WTC11 (cell line): ENCODE measurements around the gene ANAPC16. TPM values are rescaled to one million over a fixed set of nuclear protein-coding genes. Genes with fewer than 3 reads are reported as not detected.
A peak's percentile ranks its signal among the peaks of the same experiment; 100 is the strongest.
"Not testable (repeated sequence)": the region's sequence is repeated elsewhere in the genome, so short reads cannot be mapped to it uniquely, and the experiment has no call there.

Experiments
- ATAC-seq: fragments of 200-7000 bp; cut with Tn5 transposase; 2 replicates; pipeline ENCODE4 v1.10.0; 2021; ENCODE audit warnings: mild to moderate bottlenecking, moderate library complexity
- CTCF ChIA-PET: fragments of 300-600 bp; sonication (Branson Sonifier 250); formaldehyde crosslinking; loops from one replicate; lab custom pipeline; 2021; ENCODE audit warnings: antibody characterized with exemption; lab: Charles Lee
- POLR2A ChIA-PET: fragments of 350-600 bp; sonication (Branson Sonifier 250); formaldehyde crosslinking; loops from one replicate; lab custom pipeline; 2021; ENCODE audit warnings: antibody characterized with exemption; lab: Charles Lee
- DNase-seq: peaks from one replicate; pipeline ENCODE4 v3.0.0; 2021; ENCODE audit warnings: low spot score
- H3K27ac Mint-ChIP-seq: 2 replicates; pipeline ENCODE4 v1.8.0; 2021; ENCODE audit warnings: mixed read lengths
- H3K27me3 Mint-ChIP-seq: 2 replicates; pipeline ENCODE4 v1.8.0; 2021; ENCODE audit warnings: low read depth, mild to moderate bottlenecking, moderate library complexity, mixed read lengths
- H3K36me3 Mint-ChIP-seq: 2 replicates; pipeline ENCODE4 v1.8.0; 2021; ENCODE audit warnings: mixed read lengths
- H3K4me1 Mint-ChIP-seq: 2 replicates; pipeline ENCODE4 v1.8.0; 2022; ENCODE audit warnings: mixed read lengths
- H3K4me3 Mint-ChIP-seq: 2 replicates; pipeline ENCODE4 v1.8.0; 2021; ENCODE audit warnings: mild to moderate bottlenecking, moderate library complexity, mixed read lengths
- H3K9me3 Mint-ChIP-seq: 2 replicates; pipeline ENCODE4 v1.8.0; 2021; ENCODE audit warnings: mixed read lengths
- CREB1 ChIP-seq: sonication (generic); formaldehyde crosslinking; IDR thresholded peaks from 2 replicates; pipeline ENCODE4 v1.8.0; 2023; ENCODE audit warnings: mild to moderate bottlenecking, missing genetic modification reagents
- E2F1 ChIP-seq: sonication (generic); formaldehyde crosslinking; IDR thresholded peaks from 2 replicates; pipeline ENCODE4 v1.8.0; 2022; ENCODE audit warnings: mild to moderate bottlenecking, missing genetic modification reagents
- E2F4 ChIP-seq: sonication (generic); formaldehyde crosslinking; IDR thresholded peaks from 2 replicates; pipeline ENCODE4 v1.8.1; 2022; ENCODE audit warnings: low read depth, mild to moderate bottlenecking, moderate library complexity, missing genetic modification reagents, borderline replicate concordance
- E2F5 ChIP-seq: sonication (generic); formaldehyde crosslinking; IDR thresholded peaks from 2 replicates; pipeline ENCODE4 v1.8.1; 2022; ENCODE audit warnings: mild to moderate bottlenecking, moderate library complexity, missing genetic modification reagents
- GRHL2 ChIP-seq: fragments of 250-450 bp; sonication (Bioruptor Pico); IDR thresholded peaks from 2 replicates; pipeline ENCODE4 v1.8.0; 2022; ENCODE audit warnings: mild to moderate bottlenecking, moderate library complexity; ENCODE audit not compliant: insufficient replicate concordance, severe bottlenecking
- HMGA2 ChIP-seq: fragments of 250-450 bp; sonication (Bioruptor Pico); IDR thresholded peaks from 2 replicates; pipeline ENCODE4 v1.4.0; 2021; ENCODE audit warnings: mild to moderate bottlenecking, moderate library complexity
- IRF2 ChIP-seq: sonication (generic); formaldehyde crosslinking; IDR thresholded peaks from 2 replicates; pipeline ENCODE4 v1.8.0; 2022; ENCODE audit warnings: low read depth, missing genetic modification reagents, borderline replicate concordance
- KAT7 ChIP-seq: sonication (generic); formaldehyde crosslinking; IDR thresholded peaks from 2 replicates; pipeline ENCODE4 v1.8.1; 2023; ENCODE audit warnings: missing genetic modification reagents, mild to moderate bottlenecking, borderline replicate concordance
- NFATC4 ChIP-seq: fragments of 250-450 bp; sonication (Bioruptor Pico); IDR thresholded peaks from 2 replicates; pipeline ENCODE4 v1.9.0; 2021; ENCODE audit warnings: mild to moderate bottlenecking
- NR3C1 ChIP-seq: sonication (generic); formaldehyde crosslinking; conservative IDR thresholded peaks from 2 replicates; pipeline ENCODE4 v1.8.1; 2023; ENCODE audit warnings: low read depth, mild to moderate bottlenecking, missing genetic modification reagents
- RELA ChIP-seq: sonication (generic); formaldehyde crosslinking; IDR thresholded peaks from 2 replicates; pipeline ENCODE4 v1.8.1; 2022; ENCODE audit warnings: missing genetic modification reagents, mild to moderate bottlenecking, borderline replicate concordance
- SP1 ChIP-seq: sonication (generic); formaldehyde crosslinking; conservative IDR thresholded peaks from 2 replicates; pipeline ENCODE4 v1.8.1; 2022; ENCODE audit warnings: missing genetic modification reagents
- TCF7 ChIP-seq: sonication (generic); formaldehyde crosslinking; IDR thresholded peaks from 2 replicates; pipeline ENCODE4 v1.8.0; 2022; ENCODE audit warnings: mild to moderate bottlenecking, low read depth, missing genetic modification reagents, moderate library complexity
- TP53 ChIP-seq: sonication (generic); formaldehyde crosslinking; IDR thresholded peaks from 2 replicates; pipeline ENCODE4 v1.8.1; 2023; ENCODE audit warnings: mild to moderate bottlenecking, missing genetic modification reagents
- ZBTB21 ChIP-seq: sonication (generic); formaldehyde crosslinking; IDR thresholded peaks from 2 replicates; pipeline ENCODE4 v1.8.1; 2023; ENCODE audit warnings: mild to moderate bottlenecking, missing genetic modification reagents, borderline replicate concordance
- ZNF121 ChIP-seq: sonication (generic); formaldehyde crosslinking; IDR thresholded peaks from 2 replicates; pipeline ENCODE4 v1.8.0; 2023; ENCODE audit warnings: missing genetic modification reagents
- ZNF263 ChIP-seq: sonication (generic); formaldehyde crosslinking; IDR thresholded peaks from 2 replicates; pipeline ENCODE4 v1.8.1; 2022; ENCODE audit warnings: low read depth, mild to moderate bottlenecking, moderate library complexity, missing genetic modification reagents
- total RNA-seq: library from RNA; stranded (reverse); gene quantifications from 3 replicates; pipeline ENCODE4 v1.2.3, GENCODE V29; 2021
- TF ChIP-seq, protein P1 (sequence below): fragments of 250-450 bp; sonication (Bioruptor Pico); IDR thresholded peaks from 2 replicates; pipeline ENCODE4 v1.9.0; 2021; ENCODE audit warnings: moderate library complexity, mild to moderate bottlenecking, inconsistent platforms, borderline replicate concordance
- TF ChIP-seq, protein P2 (sequence below): sonication (generic); formaldehyde crosslinking; IDR thresholded peaks from 2 replicates; pipeline ENCODE4 v1.8.1; 2023; ENCODE audit warnings: mild to moderate bottlenecking, moderate library complexity, missing genetic modification reagents
- TF ChIP-seq, protein P3 (sequence below): sonication (generic); formaldehyde crosslinking; conservative IDR thresholded peaks from 2 replicates; pipeline ENCODE4 v1.8.1; 2022; ENCODE audit warnings: mild to moderate bottlenecking, missing genetic modification reagents

The ANAPC16 gene
- total RNA-seq, 1 experiment from 2014 or later, result 52.3 TPM

- TF ChIP-seq ZNF121 (CRISPR knock-in tag), result no peak
- no peak for TF ChIP-seq TCF7 (CRISPR knock-in tag)
- no peak for TF ChIP-seq CREB1 (CRISPR knock-in tag)
- TF ChIP-seq NFATC4 (CRISPR knock-in tag), result no peak
- no peak for TF ChIP-seq E2F1 (CRISPR knock-in tag)
- TF ChIP-seq TP53, result no peak
Observed at GRCh38 chr10:72221278-72221677, 5.5 kb downstream of the ANAPC16 start (continued).

DNA sequence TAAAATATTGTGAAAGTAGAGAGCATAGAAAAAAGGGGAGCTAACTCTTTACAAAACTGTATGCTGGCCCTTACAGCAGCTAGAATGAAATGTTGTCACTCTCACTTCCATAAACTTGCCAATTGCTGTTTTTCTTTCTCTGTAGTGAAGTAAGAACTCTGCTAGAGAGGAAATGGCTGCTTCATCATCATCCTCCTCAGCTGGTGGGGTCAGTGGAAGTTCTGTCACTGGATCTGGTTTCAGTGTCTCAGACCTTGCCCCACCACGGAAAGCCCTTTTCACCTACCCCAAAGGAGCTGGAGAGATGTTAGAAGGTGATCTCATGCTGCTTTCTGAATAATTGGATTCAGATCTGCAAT, 7.9 kb downstream of the ANAPC16 start:
- Mint-ChIP-seq H3K9me3 (no peaks in the 10 kb centered on the region), H3K36me3 (peaks cover 10% of the 10 kb centered on the region), H3K4me1 (peaks cover 10% of the 10 kb centered on the region), H3K4me3 (no peak overlapping the region), H3K27ac (peak overlapping the region; percentile 53; the same call in 1 of the 2 replicates), H3K27me3 (no peaks in the 10 kb centered on the region)
- no peak for ATAC-seq
- ChIA-PET POLR2A (interaction anchor here (0.6 kb wide), 1 partner anchor 49 kb away, joined by 3 read pairs; no protein-coding TSS in a partner anchor), CTCF (interaction anchor here (1.5 to 1.9 kb wide), 2 partner anchors 98 to 175 kb away, joined by 4 to 5 read pairs; no protein-coding TSS in a partner anchor)
- no peak for DNase-seq
- TF ChIP-seq ZBTB21, result no peak
- no peak for TF ChIP-seq KAT7 (CRISPR knock-in tag)
- no peak for TF ChIP-seq NFATC4 (CRISPR knock-in tag)
- TF ChIP-seq ZNF263, result no peak
- TF ChIP-seq HMGA2 (CRISPR knock-in tag), result no peak
- TF ChIP-seq, protein P1, sequence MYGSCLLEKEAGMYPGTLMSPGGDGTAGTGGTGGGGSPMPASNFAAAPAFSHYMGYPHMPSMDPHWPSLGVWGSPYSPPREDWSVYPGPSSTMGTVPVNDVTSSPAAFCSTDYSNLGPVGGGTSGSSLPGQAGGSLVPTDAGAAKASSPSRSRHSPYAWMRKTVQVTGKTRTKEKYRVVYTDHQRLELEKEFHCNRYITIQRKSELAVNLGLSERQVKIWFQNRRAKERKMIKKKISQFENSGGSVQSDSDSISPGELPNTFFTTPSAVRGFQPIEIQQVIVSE, result no peak
- no peak for TF ChIP-seq GRHL2 (CRISPR knock-in tag)

DNA sequence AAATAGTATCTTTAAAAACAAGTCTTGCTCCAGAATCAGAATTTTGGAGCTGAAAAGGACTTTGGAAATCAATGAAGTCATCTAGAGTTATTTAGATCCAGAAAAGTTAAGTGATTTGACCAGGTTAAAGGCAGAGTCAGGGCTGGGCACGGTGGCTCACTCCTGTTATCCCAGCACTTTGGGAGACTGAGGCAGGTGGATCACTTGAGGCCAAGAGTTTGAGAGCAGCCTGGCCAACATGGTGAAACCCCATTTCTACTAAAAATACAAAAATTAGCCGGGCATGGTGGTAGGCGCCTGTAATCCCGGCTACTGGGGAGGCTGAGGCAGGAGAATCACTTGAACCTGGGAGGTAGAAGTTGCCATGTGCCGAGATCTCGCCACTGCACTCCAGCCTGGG, 8.4 kb downstream of the ANAPC16 start:
- DNase-seq, H3K9me3 Mint-ChIP-seq, ATAC-seq, H3K4me3 Mint-ChIP-seq, H3K27me3 Mint-ChIP-seq: not testable (repeated sequence)
- Mint-ChIP-seq H3K36me3 (peaks cover 10% of the 10 kb centered on the region), H3K4me1 (peaks cover 12% of the 10 kb centered on the region), H3K27ac (peak overlapping the region; percentile 53; the same call in 1 of the 2 replicates)
- CTCF ChIA-PET, result interaction anchor here (1.5 to 1.9 kb wide), 2 partner anchors 98 to 175 kb away, joined by 4 to 5 read pairs; no protein-coding TSS in a partner anchor
- POLR2A ChIA-PET, result interaction anchor here (0.6 kb wide), 1 partner anchor 48 kb away, joined by 3 read pairs; no protein-coding TSS in a partner anchor

DNA sequence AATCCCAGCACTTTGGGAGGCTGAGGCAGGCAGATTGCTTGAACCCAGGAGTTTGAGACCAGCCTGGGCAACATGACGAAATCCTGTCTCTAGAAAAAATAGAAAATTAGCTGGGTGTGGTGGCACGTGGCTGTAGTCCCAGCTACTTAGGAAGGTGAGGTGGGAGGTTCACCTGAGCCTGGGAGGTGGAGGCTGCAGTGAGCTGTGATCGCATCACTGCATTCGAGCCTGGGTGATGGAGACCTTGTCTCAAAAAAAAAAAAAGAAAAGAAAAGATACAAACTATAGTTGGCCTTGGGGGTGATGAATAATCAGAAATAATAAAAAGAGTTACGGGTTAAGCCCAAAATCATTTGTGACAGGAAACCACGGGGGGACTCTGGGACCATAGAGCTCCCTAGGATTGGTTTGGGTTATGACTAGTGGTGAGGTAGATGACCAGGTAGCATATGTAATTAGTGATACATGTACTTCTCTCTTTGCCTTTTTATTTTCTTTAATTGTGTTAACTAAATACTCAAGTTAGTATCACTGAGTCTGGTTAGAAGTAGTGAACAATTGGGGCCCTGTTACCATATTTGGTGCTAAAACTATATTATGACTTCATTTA, 10.7 kb downstream of the ANAPC16 start:
- peaks cover 19% of the 10 kb centered on the region for H3K36me3 Mint-ChIP-seq
- ChIA-PET CTCF (interaction anchor here (0.7 to 1.1 kb wide), 3 partner anchors 28 to 47 kb away, joined by 3 read pairs; partner anchors contain the start of gene DDIT4), POLR2A (interaction anchor here (0.6 to 1.0 kb wide), 4 partner anchors 12 to 104 kb away, joined by 3 read pairs; partner anchors contain the start of gene DDIT4)
- H3K4me1 Mint-ChIP-seq, result peaks cover 15% of the 10 kb centered on the region
- H3K27ac Mint-ChIP-seq, result peak overlapping the region; percentile 5; the same call in 1 of the 2 replicates
- no peak for DNase-seq
- H3K9me3 Mint-ChIP-seq, result no peaks in the 10 kb centered on the region
- H3K4me3 Mint-ChIP-seq, result no peak overlapping the region
- ATAC-seq, result no peak
- H3K27me3 Mint-ChIP-seq, result no peaks in the 10 kb centered on the region
- TF ChIP-seq SP1 (CRISPR knock-in tag) (no peak), NR3C1 (CRISPR knock-in tag) (no peak), RELA (no peak), KAT7 (CRISPR knock-in tag) (no peak), E2F5 (CRISPR knock-in tag) (no peak), HMGA2 (CRISPR knock-in tag) (no peak), E2F4 (no peak), IRF2 (no peak)
- TF ChIP-seq, protein P2, sequence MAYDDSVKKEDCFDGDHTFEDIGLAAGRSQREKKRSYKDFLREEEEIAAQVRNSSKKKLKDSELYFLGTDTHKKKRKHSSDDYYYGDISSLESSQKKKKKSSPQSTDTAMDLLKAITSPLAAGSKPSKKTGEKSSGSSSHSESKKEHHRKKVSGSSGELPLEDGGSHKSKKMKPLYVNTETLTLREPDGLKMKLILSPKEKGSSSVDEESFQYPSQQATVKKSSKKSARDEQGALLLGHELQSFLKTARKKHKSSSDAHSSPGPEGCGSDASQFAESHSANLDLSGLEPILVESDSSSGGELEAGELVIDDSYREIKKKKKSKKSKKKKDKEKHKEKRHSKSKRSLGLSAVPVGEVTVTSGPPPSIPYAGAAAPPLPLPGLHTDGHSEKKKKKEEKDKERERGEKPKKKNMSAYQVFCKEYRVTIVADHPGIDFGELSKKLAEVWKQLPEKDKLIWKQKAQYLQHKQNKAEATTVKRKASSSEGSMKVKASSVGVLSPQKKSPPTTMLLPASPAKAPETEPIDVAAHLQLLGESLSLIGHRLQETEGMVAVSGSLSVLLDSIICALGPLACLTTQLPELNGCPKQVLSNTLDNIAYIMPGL (CRISPR knock-in tag), result no peak
- TF ChIP-seq, protein P3, sequence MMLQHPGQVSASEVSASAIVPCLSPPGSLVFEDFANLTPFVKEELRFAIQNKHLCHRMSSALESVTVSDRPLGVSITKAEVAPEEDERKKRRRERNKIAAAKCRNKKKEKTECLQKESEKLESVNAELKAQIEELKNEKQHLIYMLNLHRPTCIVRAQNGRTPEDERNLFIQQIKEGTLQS, result no peak
